Endothelial cell (in vitro differentiated cells): ENCODE data around the gene CFAP68. TPM values are rescaled to one million over a fixed set of nuclear protein-coding genes. Genes with fewer than 3 reads are reported as not detected.

Experiments
- DNase-seq: peaks from one replicate; pipeline ENCODE4 v3.0.0; 2021; ENCODE audit warnings: low spot score
- H3K27ac Mint-ChIP-seq: one replicate; pipeline ENCODE4 v1.8.0; 2021; ENCODE audit warnings: mixed read lengths, inconsistent platforms; ENCODE audit not compliant: unreplicated experiment
- H3K27me3 Mint-ChIP-seq: one replicate; pipeline ENCODE4 v1.8.0; 2021; ENCODE audit warnings: mild to moderate bottlenecking, moderate library complexity, mixed read lengths, inconsistent platforms; ENCODE audit not compliant: unreplicated experiment
- H3K36me3 Mint-ChIP-seq: one replicate; pipeline ENCODE4 v1.8.0; 2021; ENCODE audit warnings: mild to moderate bottlenecking, low read depth, mixed read lengths, inconsistent platforms; ENCODE audit not compliant: unreplicated experiment
- H3K4me1 Mint-ChIP-seq: one replicate; pipeline ENCODE4 v1.8.0; 2021; ENCODE audit warnings: mild to moderate bottlenecking, mixed read lengths, inconsistent platforms; ENCODE audit not compliant: unreplicated experiment
- H3K4me3 Mint-ChIP-seq: one replicate; pipeline ENCODE4 v1.8.0; 2021; ENCODE audit warnings: mild to moderate bottlenecking, mixed read lengths, inconsistent platforms; ENCODE audit not compliant: unreplicated experiment
- H3K9me3 Mint-ChIP-seq: one replicate; pipeline ENCODE4 v1.8.0; 2021; ENCODE audit warnings: mixed read lengths, inconsistent platforms; ENCODE audit not compliant: unreplicated experiment
- long read RNA-seq: library from polyadenylated mRNA; unstranded; transcript quantifications from one replicate; pipeline ENCODE4 v2.0.0, GENCODE V29; 2020; ENCODE audit not compliant: unreplicated experiment
- total RNA-seq: library from RNA; stranded (reverse); fragmentation: NEBNext Ultra II Directional; extraction: Animal tissue kit (Norgen Biotek cat#: 25700); gene quantifications from one replicate; pipeline ENCODE4 v1.2.1, GENCODE V29; 2021; ENCODE audit not compliant: unreplicated experiment
- TF ChIP-seq, protein P1 (sequence below): fragments of 200-600 bp; sonication (generic); IDR thresholded peaks from one replicate; pipeline ENCODE4 v1.5.0; 2021; ENCODE audit warnings: antibody characterized with exemption; ENCODE audit not compliant: unreplicated experiment

CFAP68 gene, protein sequence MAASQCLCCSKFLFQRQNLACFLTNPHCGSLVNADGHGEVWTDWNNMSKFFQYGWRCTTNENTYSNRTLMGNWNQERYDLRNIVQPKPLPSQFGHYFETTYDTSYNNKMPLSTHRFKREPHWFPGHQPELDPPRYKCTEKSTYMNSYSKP
- total RNA-seq = 35.6 TPM
- long read RNA-seq, partial matches to known transcripts = 0 of 6 reads
- long read RNA-seq, other reads (novel, unspliced or antisense) = 0 of 6 reads

DNA sequence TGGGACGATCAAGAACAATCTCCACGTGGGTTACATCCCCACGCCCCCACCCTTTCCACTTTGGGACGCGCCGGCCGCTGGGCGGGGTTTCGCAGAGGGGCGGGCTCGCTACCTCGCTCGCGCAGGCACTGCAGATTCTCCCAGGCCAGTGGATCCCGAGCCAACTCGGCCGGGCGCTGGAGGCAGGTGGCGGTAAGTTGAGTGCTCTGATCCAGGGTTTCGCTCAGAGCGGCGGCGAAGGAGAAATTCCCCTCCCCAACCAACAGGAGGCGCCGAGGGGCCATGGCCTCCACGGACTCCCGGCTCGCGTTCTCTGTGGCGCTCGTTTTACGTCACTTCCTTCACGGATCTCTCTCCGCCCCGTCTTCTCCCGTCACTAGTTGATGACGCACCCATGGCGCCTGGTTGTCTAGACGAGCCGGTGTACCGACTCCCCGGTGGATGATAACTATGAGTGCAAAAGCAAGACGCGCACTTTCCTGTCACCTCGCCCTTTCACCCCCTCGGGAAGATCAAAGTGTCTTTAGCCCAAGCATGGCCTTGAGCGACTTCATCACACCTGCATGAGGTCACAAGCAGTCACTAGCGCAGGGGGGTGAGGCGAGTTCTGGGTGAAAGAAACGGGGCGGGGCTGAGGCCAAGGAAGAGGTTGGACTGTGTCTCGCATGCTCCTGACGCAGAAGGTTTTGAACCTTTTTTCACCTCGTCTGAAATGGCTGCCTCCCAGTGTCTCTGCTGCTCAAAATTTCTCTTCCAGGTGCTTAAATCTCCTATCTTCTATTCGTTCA lies at the start of gene CFAP68, which contains the start of gene FDXACB1:
CFAP68 (plus strand) TSS at position 693 of the 788 bp plus-strand sequence; CDS start at position 713, 20 bp downstream.
FDXACB1 (minus strand) TSS at position 317 of the 788 bp plus-strand sequence; CDS start at position 284, 33 bp downstream.
- H3K36me3 Mint-ChIP-seq = no peaks in the 10 kb centered on the region
- H3K4me1 Mint-ChIP-seq = peaks cover 11% of the 10 kb centered on the region
- H3K27ac Mint-ChIP-seq = peak within 1 kb of the TSS; percentile 98
- no peaks in the 10 kb centered on the region for H3K9me3 Mint-ChIP-seq
- peak within 1 kb of the TSS; percentile 96 for H3K4me3 Mint-ChIP-seq
- TF ChIP-seq, protein P1, sequence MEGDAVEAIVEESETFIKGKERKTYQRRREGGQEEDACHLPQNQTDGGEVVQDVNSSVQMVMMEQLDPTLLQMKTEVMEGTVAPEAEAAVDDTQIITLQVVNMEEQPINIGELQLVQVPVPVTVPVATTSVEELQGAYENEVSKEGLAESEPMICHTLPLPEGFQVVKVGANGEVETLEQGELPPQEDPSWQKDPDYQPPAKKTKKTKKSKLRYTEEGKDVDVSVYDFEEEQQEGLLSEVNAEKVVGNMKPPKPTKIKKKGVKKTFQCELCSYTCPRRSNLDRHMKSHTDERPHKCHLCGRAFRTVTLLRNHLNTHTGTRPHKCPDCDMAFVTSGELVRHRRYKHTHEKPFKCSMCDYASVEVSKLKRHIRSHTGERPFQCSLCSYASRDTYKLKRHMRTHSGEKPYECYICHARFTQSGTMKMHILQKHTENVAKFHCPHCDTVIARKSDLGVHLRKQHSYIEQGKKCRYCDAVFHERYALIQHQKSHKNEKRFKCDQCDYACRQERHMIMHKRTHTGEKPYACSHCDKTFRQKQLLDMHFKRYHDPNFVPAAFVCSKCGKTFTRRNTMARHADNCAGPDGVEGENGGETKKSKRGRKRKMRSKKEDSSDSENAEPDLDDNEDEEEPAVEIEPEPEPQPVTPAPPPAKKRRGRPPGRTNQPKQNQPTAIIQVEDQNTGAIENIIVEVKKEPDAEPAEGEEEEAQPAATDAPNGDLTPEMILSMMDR = peak; percentile 99
- no peaks in the 10 kb centered on the region for H3K27me3 Mint-ChIP-seq
- peak; percentile 99 for DNase-seq

DNA sequence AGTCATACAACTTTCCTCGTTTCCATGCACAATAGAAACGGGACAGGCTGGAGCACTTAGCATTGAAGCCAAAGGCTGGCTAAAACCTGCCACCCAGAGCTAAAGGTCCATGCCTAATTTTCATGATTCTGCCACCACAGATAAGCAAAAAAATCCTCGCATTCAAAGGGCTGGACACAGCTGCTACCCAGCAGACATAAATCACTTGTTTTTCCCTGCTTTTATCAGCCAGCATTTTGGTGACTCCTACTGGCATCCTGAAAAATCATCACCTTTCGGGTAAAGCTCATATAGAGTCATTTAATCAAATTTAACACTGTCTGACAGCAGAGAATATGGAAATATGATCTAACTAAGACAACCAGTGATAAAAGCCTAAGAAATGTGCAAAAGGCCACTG lies 45.8 kb upstream of the CFAP68 start:
- Mint-ChIP-seq H3K27ac (no peak overlapping the region), H3K9me3 (no peaks in the 10 kb centered on the region), H3K4me1 (no peaks in the 10 kb centered on the region), H3K27me3 (no peaks in the 10 kb centered on the region), H3K36me3 (peaks cover 4% of the 10 kb centered on the region), H3K4me3 (no peak overlapping the region)
- no peak for DNase-seq
- TF ChIP-seq, protein P1 = no peak

DNA sequence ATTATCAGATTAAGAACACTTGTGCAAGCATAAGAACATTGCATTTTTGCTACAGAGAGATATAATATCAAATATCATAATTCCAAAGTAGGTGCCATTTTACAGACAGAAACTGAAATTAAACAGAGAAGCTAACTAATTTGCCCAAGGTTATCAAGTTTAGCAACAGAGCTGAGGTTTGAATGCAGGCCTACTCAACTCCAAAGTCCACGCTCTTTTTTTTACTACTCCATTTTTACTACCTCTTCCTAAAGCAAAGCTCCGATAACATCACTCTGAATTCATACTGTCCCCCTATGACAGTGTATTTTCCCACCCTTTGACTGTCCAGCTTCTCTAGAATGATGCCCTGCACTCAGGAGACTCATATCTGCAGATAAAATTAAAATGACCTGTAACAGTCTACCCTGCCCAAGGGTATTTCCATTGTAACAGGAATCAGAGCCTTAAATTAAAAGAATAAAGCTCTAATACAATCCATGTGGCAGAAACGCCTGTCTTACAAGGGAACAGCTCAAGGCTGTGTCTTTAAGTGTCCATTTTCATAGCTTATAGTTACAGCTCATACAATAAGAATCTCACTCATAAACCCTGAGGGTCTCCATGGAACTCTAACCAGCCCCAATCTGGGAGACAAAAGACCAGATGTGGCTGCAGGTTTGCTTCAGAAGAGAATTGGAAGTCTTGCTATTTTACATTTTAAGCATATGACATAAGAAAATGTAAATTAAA lies 44.7 kb upstream of the CFAP68 start:
- no peak overlapping the region for H3K27ac Mint-ChIP-seq
- DNase-seq = no peak
- H3K27me3 Mint-ChIP-seq = no peaks in the 10 kb centered on the region
- no peaks in the 10 kb centered on the region for H3K4me1 Mint-ChIP-seq
- peaks cover 4% of the 10 kb centered on the region for H3K36me3 Mint-ChIP-seq
- no peak overlapping the region for H3K4me3 Mint-ChIP-seq
- TF ChIP-seq, protein P1 = no peak
- no peaks in the 10 kb centered on the region for H3K9me3 Mint-ChIP-seq

DNA sequence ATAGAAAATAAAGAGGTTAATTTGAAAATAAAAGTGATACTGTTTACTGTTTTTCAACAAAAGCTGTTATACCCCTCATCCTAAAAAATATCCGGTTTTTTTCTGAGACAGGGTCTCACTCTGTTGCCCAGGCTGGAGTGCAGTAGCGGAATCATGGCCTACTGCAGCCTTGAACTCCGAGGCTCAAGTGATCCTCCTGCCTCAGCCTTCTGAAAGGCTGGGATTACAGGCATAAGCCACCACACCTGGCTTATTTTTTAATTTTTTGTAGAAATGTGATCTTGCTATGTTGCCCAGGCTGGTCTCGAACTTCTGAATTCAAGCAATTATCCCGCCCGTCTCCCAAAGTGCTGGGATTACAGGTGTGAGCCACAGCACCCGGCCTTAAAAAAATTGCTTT lies 43.7 kb upstream of the CFAP68 start:
- TF ChIP-seq, protein P1 = no peak

More for the DNA sequence above, 43.7 kb upstream of the CFAP68 start:
- Mint-ChIP-seq H3K27me3 (no peaks in the 10 kb centered on the region), H3K9me3 (no peaks in the 10 kb centered on the region), H3K4me3 (no peak overlapping the region), H3K27ac (no peak overlapping the region), H3K36me3 (peaks cover 4% of the 10 kb centered on the region), H3K4me1 (no peaks in the 10 kb centered on the region)
- no peak for DNase-seq
